OCI-LY7 (cell line): ENCODE data around the gene SULF2. TPM values are rescaled to one million over a fixed set of nuclear protein-coding genes. Genes with fewer than 3 reads are reported as not detected.

Experiments used
- BruUV-seq: library from RNA; stranded (reverse); fragments of 400-500 nt; replicated peaks from 2 replicates; lab custom pipeline; 2021; lab: Mats Ljungman, UMichigan
- CTCF ChIA-PET: fragments of 300-600 bp; sonication (Branson Sonifier 250); formaldehyde crosslinking; loops from one replicate; lab custom pipeline; 2022; ENCODE audit warnings: antibody characterized with exemption; ENCODE audit not compliant: unreplicated experiment; lab: Charles Lee
- POLR2A ChIA-PET: fragments of 300-600 bp; sonication (Branson Sonifier 250); formaldehyde crosslinking; loops from one replicate; lab custom pipeline; 2022; ENCODE audit warnings: antibody characterized with exemption; lab: Charles Lee
- DNase-seq: peaks from one replicate; pipeline ENCODE4 v3.0.0-alpha.2; 2015; ENCODE audit warnings: low spot score
- H2AFZ ChIP-seq: fragments of 200-600 bp; sonication (generic), shearing (Covaris generic); 2 replicates; pipeline ENCODE4 v1.6.1; 2014; ENCODE audit warnings: mild to moderate bottlenecking, antibody characterized with exemption, low read length, moderate library complexity
- H3K27ac ChIP-seq: fragments of 200-600 bp; sonication (generic); 2 replicates; pipeline ENCODE4 v1.5.1; 2014; ENCODE audit warnings: mixed run types, low read depth, mild to moderate bottlenecking, moderate library complexity, low read length, inconsistent platforms; ENCODE audit not compliant: poor library complexity, severe bottlenecking
- H3K36me3 ChIP-seq: fragments of 200-600 bp; sonication (generic); 2 replicates; pipeline ENCODE4 v1.6.1; 2014; ENCODE audit warnings: mild to moderate bottlenecking, antibody characterized with exemption, low read length, moderate library complexity, mixed read lengths; ENCODE audit not compliant: insufficient read depth
- H3K4me1 ChIP-seq: fragments of 200-600 bp; sonication (generic); 2 replicates; pipeline ENCODE4 v1.5.1; 2014; ENCODE audit warnings: mild to moderate bottlenecking, low read length; ENCODE audit not compliant: insufficient read depth, poor library complexity, severe bottlenecking
- H3K4me2 ChIP-seq: fragments of 200-600 bp; sonication (generic); 2 replicates; pipeline ENCODE4 v1.6.1; 2014; ENCODE audit warnings: mild to moderate bottlenecking, low read length
- H3K4me3 ChIP-seq: fragments of 200-600 bp; sonication (generic); 2 replicates; pipeline ENCODE4 v1.5.1; 2014; ENCODE audit warnings: mild to moderate bottlenecking, low read depth, low read length; ENCODE audit not compliant: poor library complexity, severe bottlenecking
- H3K79me2 ChIP-seq: fragments of 200-600 bp; sonication (generic); 2 replicates; pipeline ENCODE4 v1.6.1; 2016; ENCODE audit warnings: low read depth, mild to moderate bottlenecking, low read length, moderate library complexity, mixed read lengths; ENCODE audit not compliant: insufficient read depth
- H3K9me2 ChIP-seq: fragments of 200-600 bp; sonication (generic); 2 replicates; pipeline ENCODE4 v1.6.1; 2016; ENCODE audit warnings: mild to moderate bottlenecking, low read length, mixed read lengths; ENCODE audit not compliant: insufficient read depth
- H3K9me3 ChIP-seq: fragments of 200-600 bp; sonication (generic); 2 replicates; pipeline ENCODE4 v1.6.1; 2014; ENCODE audit warnings: mild to moderate bottlenecking, mixed run types, low read length, mixed read lengths
- H4K20me1 ChIP-seq: fragments of 200-600 bp; sonication (generic); 2 replicates; pipeline ENCODE4 v1.6.1; 2014; ENCODE audit warnings: mild to moderate bottlenecking, antibody characterized with exemption, low read length, moderate library complexity, mixed read lengths; ENCODE audit not compliant: insufficient read depth
- EZH2phosphoT487 ChIP-seq: fragments of 200-600 bp; sonication (generic); IDR thresholded peaks from 2 replicates; pipeline ENCODE4 v1.6.1; 2018; ENCODE audit warnings: low read depth, borderline replicate concordance, mild to moderate bottlenecking, mixed run types, antibody characterized with exemption, low read length, moderate library complexity, mixed read lengths
- intact Hi-C: fragments of 100-400 bp; cut with micrococcal nuclease; formaldehyde crosslinking; loops from one replicate; pipeline ENCODE4 v1.10.0; 2022; ENCODE audit not compliant: unreplicated experiment
- total RNA-seq, 2 experiments: library from RNA; depleted of rRNA in 1 of 2; stranded (reverse); fragments of >200 nt in 1 of 2; shearing (Covaris generic) in 1 of 2; gene quantifications; 2 replicates each; pipeline ENCODE4 v1.2.3, GENCODE V29; 2014 to 2022
- TF ChIP-seq, protein P1 (sequence below): fragments of 200-600 bp; sonication (generic); conservative IDR thresholded peaks from 2 replicates; pipeline ENCODE4 v1.5.1; 2014; ENCODE audit warnings: mild to moderate bottlenecking, antibody characterized with exemption, low read length, moderate library complexity, mixed read lengths

Gene SULF2
- total RNA-seq, 2 experiments from 2014 or later, result 0.03 to 0.51 TPM

DNA sequence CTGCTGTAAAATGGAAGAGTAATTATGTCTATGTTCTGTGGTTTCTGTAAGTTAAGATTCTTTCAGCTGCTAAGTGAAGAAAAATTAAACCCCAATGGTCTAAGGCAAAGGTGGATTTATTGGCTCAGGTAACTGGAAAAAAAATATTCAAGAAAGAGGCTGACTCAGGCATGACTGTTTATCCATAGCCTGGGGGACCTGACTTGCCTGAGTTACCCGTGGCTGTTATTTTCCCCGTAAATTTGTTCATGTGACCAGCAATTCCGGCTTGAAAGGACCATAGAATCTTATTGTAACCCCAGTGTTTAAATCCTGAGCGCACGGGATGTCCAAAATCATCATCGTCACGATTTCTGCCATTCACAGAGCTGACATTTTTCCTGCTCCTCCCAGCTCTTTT, 32.3 kb upstream of the SULF2 start:
- no peaks in the 10 kb centered on the region for H3K9me2 ChIP-seq
- H3K4me2 ChIP-seq, result no peak overlapping the region
- H3K36me3 ChIP-seq, result no peaks in the 10 kb centered on the region
- no TSS peak for BruUV-seq
- TF ChIP-seq, protein P1, sequence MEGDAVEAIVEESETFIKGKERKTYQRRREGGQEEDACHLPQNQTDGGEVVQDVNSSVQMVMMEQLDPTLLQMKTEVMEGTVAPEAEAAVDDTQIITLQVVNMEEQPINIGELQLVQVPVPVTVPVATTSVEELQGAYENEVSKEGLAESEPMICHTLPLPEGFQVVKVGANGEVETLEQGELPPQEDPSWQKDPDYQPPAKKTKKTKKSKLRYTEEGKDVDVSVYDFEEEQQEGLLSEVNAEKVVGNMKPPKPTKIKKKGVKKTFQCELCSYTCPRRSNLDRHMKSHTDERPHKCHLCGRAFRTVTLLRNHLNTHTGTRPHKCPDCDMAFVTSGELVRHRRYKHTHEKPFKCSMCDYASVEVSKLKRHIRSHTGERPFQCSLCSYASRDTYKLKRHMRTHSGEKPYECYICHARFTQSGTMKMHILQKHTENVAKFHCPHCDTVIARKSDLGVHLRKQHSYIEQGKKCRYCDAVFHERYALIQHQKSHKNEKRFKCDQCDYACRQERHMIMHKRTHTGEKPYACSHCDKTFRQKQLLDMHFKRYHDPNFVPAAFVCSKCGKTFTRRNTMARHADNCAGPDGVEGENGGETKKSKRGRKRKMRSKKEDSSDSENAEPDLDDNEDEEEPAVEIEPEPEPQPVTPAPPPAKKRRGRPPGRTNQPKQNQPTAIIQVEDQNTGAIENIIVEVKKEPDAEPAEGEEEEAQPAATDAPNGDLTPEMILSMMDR, result no peak
- TF ChIP-seq EZH2phosphoT487, result no peak
- ChIA-PET POLR2A (no interaction called here), CTCF (no interaction called here)
- no peak overlapping the region for H3K4me3 ChIP-seq
- H2AFZ ChIP-seq, result no peak overlapping the region
- H4K20me1 ChIP-seq, result no peaks in the 10 kb centered on the region
- intact Hi-C loops, result loop anchor here (10.0 kb wide), 1 partner anchor 77 kb away; no protein-coding TSS in a partner anchor
- no peak for DNase-seq
- H3K79me2 ChIP-seq, result no peaks in the 10 kb centered on the region
- H3K9me3 ChIP-seq, result no peaks in the 10 kb centered on the region
- peaks cover 32% of the 10 kb centered on the region for H3K4me1 ChIP-seq
- H3K27ac ChIP-seq, result no peak overlapping the region

DNA sequence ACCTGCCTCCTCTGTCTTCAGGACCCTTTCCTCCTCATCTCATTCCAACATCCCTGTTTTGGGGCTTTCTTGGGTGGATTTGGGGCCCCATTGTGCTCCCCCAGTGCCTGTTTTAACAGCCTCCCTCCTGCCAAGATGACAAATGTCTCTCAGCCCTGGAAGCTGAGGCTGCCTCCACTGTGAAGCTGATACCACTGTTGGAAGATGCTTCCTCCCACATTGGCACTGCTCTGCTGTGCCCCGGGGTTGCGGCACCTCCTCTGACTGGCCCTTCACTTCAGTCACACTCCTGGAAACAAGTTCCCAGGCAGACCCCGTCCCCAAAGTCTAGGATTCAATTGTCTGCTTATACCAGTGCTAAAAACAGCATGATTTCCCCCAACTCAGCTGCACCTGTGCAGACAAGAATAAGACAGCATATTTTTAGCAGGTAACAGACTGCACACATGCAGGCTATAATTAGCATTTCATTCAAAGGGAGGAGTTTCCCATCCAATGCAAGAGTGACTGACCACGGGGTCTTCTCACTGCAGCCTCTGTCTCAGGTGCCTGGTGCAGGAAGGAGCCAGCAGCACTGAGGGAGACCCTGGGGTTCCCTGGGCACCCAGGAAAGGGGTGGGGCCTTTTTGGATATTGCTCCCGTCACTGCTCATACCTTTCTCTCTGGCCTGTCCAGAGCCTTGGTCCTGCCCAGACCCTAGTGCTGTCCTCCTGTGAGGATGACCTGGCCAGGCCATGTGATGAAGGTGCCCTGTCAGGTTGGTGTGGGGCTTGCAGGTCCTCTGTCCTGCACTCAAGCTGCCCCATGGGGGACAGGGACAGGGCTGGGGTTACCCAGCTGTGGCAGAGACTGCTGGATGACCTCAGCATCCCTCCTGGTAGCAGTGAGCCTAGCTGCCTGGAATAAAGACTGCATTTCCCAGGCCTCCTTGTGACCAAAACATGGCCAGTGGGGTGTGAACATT, 31.5 kb upstream of the SULF2 start:
- no peak for TF ChIP-seq EZH2phosphoT487
- TF ChIP-seq, protein P1, result no peak
- Histone ChIP-seq H3K27ac (no peak overlapping the region), H3K9me2 (no peaks in the 10 kb centered on the region), H3K9me3 (no peaks in the 10 kb centered on the region), H3K79me2 (no peaks in the 10 kb centered on the region), H3K4me1 (peaks cover 32% of the 10 kb centered on the region), H3K4me3 (peak overlapping the region; percentile 14), H4K20me1 (no peaks in the 10 kb centered on the region), H3K36me3 (no peaks in the 10 kb centered on the region), H2AFZ (no peak overlapping the region; the same call in 1 of the 2 replicates), H3K4me2 (peak overlapping the region; percentile 53)
- peak; percentile 60 for DNase-seq
- BruUV-seq, result no TSS peak
- CTCF ChIA-PET, result no interaction called here
- POLR2A ChIA-PET, result no interaction called here
- intact Hi-C loops, result loop anchor here (10.0 kb wide), 1 partner anchor 78 kb away; no protein-coding TSS in a partner anchor

DNA sequence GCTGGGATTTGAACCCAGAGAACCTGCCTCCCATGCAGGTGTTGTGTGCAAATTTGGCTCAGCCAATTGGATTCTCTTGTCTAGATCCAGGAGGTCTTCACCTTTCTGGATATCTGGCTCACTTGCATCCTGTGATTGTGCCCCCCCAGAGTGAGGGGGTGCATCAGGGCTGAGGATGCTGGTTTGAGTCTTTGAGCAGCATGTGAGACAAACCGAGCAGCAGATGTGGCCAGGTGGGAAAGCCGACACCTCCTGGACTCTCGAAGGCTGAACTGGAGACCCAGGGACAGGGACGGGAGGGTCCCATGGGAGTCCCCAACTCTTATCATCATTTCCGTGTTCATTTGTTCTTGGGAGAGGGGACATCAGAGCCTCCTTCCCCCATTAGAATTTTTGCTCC, 30.6 kb upstream of the SULF2 start:
- no peak overlapping the region for H2AFZ ChIP-seq
- peaks cover 32% of the 10 kb centered on the region for H3K4me1 ChIP-seq
- no peaks in the 10 kb centered on the region for H4K20me1 ChIP-seq
- H3K9me2 ChIP-seq, result no peaks in the 10 kb centered on the region
- DNase-seq, result no peak
- no peak overlapping the region for H3K4me3 ChIP-seq
- TF ChIP-seq, protein P1, result no peak
- TF ChIP-seq EZH2phosphoT487, result no peak
- no TSS peak for BruUV-seq
- no peaks in the 10 kb centered on the region for H3K79me2 ChIP-seq
- no peak overlapping the region for H3K27ac ChIP-seq
- no peak overlapping the region; the same call in 1 of the 2 replicates for H3K4me2 ChIP-seq
- intact Hi-C loops, result loop anchor here (10.0 kb wide), 1 partner anchor 79 kb away; no protein-coding TSS in a partner anchor
- no peaks in the 10 kb centered on the region for H3K36me3 ChIP-seq
- POLR2A ChIA-PET, result no interaction called here
- CTCF ChIA-PET, result no interaction called here
- no peaks in the 10 kb centered on the region for H3K9me3 ChIP-seq
